Suppressor macrophage treated with lipopolysaccharide for 1 hour (primary cell): ENCODE results near the gene LINS1.
"Not testable (repeated sequence)": the region's sequence is repeated elsewhere in the genome, so short reads cannot be mapped to it uniquely, and the experiment has no call there.

Experiments used
- DNase-seq, 3 donors: peaks; one replicate each; pipeline ENCODE4 v3.0.0-alpha.2; 2020 to 2022

LINS1 gene

DNA sequence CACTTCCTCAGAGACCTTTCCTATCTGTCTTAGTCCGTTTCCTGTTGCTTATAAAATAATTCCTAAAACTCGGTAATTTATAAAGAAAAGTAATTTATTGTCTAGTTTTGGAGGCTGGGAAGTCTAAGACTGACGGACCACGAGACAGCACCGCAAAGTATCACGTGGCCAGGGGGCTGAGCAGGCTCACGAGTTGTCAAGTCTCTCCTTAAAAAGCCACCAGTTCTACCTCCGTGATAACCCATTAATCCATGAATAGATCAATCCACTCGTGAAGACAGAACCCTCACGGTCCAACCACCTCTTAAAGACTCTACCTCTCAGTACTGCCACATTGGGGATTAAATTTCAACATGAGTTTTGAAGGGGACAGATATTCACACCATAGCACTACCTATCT is 821 bp downstream of the LINS1 start:
- DNase-seq: peak; percentile 42 to 57 (median 46)

DNA sequence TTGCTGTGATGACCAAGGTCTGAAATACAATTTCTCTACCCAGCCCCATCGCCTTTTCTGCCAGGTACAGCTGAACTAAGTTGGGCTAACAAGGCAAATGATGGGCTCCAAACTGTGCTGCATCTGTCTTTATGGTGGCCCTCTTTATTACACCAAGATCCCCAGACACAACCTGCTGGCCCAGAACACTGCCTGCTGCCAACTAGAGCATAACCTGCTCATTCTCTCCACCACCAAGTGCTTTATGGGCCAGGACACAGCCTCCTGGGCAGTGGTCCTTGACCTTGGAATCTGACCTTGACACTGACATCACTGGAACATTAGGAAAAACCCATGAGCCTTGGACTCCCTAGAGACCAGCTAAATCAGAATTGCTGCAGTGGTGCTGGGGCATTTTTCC is 3.3 kb downstream of the LINS1 start:
- DNase-seq: no peak

GRCh38 chr15:100597862-100598261 is 4.1 kb downstream of the LINS1 start:
- DNase-seq: no peak

DNA sequence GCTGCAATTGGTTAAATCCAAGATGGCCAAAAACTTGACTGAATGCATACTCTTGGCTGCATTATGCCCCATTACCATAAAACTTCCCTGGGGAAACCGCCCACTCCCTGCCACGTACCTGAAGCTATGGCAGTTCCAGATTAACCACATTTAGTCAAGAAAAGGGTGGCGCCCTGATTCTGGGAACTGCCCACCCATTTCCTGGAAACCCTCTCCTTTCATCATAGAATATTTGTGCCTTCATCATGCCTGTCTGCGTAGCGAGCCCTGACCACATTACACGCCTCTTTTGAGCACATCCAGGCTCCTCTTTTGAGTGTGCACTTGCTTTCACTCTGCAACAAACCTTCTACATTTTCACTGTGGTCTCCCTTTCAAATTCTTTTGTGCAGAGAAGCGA is 5.2 kb downstream of the LINS1 start:
- peak; percentile 22 to 63 (median 60) for DNase-seq

- no peak for DNase-seq
These were observed 6.0 kb downstream of the LINS1 start for GRCh38 chr15:100595964-100596363.

GRCh38 chr15:100593431-100593830 is 8.6 kb downstream of the LINS1 start:
- DNase-seq: no peak

DNA sequence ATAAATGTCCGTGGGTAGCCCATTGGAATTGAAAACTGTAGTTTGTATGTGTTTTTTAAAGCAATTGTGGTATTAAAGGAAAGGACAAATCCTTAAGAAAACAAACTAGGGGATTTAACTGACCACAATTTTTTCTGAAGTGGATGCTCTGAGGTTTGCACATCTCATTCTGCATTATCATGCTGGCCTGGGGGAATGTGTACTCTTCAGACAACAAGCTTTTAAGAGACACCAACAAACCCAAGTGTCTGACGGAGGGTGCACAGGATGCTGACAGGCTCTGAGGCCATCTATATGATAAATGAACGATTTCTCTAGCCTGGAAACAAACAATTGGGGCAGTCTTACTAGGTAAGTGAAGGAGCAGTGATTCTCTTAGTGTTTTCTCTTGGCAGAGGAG is 9.1 kb downstream of the LINS1 start:
- no peak for DNase-seq

GRCh38 chr15:100591835-100592234 is 10.1 kb downstream of the LINS1 start:
- DNase-seq: no peak

GRCh38 chr15:100591163-100591562 is 10.8 kb downstream of the LINS1 start:
- DNase-seq: not testable (repeated sequence)

DNA sequence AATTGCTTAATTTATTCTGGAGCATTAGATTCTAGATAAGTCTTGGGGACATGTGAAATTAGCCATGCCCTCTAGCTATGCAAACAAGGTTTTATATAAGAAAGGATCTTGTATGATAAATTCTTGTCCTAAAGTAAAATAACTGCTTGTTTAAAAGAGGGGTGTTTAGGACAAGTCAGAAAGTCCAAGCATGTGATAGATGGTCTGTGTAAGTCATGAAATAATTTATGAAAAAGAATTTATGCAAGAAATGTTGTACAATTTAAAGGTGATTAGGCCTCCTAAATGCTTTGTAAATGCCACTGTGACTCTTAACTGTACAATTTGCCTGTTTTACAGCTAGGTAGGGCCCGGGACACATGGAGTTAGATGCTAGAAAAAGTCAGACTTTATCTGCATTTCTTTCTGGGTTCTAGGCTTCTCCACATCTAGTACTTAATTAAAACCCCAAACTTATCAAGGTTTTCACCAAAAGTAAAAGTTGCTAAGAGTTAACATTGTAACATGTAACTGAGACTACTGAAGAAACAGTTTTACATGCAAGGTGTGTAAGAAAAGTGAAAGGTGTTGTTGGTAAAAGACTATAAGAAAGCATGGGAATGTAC is 13.2 kb downstream of the LINS1 start:
- DNase-seq: no peak

- DNase-seq: no peak
These were observed 21.6 kb downstream of the LINS1 start for GRCh38 chr15:100580414-100580813.

- no peak for DNase-seq
These were observed 28.5 kb downstream of the LINS1 start for GRCh38 chr15:100573526-100573925.

GRCh38 chr15:100572362-100572983 is 29.5 kb downstream of the LINS1 start:
- DNase-seq: peak; percentile 10 to 78 (median 73)

DNA sequence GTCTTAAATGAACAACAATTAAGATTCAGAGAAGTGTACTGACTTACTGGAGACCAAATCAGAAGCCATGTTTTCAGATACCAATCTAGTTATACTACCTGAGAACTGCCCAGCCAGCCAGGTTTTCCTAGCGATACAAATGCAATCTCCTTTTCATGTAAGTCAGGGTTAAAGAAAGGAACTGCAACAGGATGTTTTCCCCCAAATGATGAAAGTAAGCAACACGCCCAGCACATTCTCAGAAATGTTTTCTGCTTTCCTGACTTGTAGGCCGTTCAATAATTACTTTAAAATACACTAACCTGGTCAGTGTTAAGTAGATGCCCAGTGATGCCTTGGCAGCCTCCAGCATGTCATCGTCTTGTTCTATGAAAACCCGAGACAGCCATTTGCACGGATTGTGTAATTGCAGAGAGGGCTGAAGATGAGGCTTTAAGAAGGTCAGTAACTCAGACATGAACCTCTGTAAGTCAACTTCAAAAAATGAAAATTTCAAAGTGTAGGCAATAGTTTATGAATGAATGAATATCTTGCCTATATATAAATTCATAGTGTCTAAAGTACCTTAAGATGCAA is 30.3 kb downstream of the LINS1 start:
- DNase-seq: no peak

GRCh38 chr15:100570735-100571313 is 31.2 kb downstream of the LINS1 start:
- no peak for DNase-seq

DNA sequence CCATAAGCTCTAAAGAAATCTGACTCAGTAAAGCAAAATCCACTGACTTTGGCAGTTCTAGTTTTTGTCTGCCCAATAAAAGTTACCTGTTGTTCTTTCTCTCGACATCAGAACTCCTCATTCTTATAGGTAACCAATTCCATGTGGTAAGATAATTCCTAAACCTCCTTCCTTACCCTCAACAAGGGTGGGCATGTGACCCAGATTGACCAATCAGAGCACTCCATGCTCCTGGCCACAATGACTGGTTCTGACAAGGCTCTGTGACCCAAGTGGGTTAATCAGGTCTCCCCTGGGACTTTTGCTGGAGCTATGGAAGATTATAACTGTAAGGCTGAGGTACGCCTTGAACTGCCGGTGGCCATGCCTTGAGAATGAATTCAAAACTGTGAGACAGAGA is 31.7 kb downstream of the LINS1 start:
- DNase-seq: peak in 1 of 3 donors; percentile 3

GRCh38 chr15:100569391-100569790 is 32.6 kb downstream of the LINS1 start:
- DNase-seq: no peak

GRCh38 chr15:100566850-100567628 is 34.9 kb downstream of the LINS1 start:
- no peak for DNase-seq

GRCh38 chr15:100565591-100565990 is 36.4 kb downstream of the LINS1 start:
- no peak for DNase-seq

DNA sequence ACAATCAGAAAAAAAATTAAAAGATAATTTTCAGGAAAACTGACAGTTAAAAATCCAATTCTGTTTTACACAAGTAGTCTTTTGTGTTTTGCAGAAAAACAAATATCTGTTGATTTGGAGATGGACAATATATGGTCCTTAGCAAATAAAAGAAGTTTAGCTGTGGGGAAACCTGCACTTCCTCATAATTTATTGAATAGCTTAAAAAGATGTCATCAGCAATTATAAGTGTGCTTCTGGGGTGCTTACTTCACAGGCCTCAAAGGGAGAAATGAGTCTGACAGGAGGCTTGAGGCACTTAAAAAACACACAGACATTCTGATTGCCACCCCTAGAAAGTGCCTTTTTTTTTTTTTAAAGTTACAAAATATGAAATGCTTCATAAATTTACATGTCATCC is 41.7 kb downstream of the LINS1 start:
- peak; percentile 52 to 66 (median 65) for DNase-seq

DNA sequence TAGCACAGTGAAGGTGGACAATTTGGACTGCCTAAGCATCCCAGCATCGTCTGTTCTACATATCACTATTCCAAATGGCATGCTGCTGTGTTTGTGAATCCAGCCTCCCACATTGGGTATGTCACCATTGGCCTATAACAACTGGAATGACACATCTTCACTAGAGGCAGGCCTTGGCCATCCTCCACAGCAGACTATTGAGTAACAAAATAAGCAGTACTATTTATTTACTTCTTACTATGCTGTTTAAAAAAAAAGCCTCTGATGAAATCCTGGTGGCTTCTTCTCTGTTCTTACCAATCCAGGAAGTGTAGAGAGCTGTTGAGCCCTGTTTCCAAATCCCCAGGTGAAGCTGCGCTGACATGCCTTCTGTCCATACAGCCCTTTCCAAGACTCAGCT is 42.7 kb downstream of the LINS1 start:
- DNase-seq: peak; percentile 73 to 79 (median 75)

- no peak for DNase-seq
These were observed 43.2 kb downstream of the LINS1 start for GRCh38 chr15:100558771-100559254.

GRCh38 chr15:100553468-100553867 is 48.5 kb downstream of the LINS1 start:
- no peak for DNase-seq
